ENCODE results near the gene EFNA3.

Gene EFNA3

GRCh38 chr1:155078469-155079209, at the start of gene EFNA3:
EFNA3 (plus strand) TSS chr1:155078837; CDS start chr1:155078942, 105 bp downstream.
- TF ChIP-seq, protein P1, sequence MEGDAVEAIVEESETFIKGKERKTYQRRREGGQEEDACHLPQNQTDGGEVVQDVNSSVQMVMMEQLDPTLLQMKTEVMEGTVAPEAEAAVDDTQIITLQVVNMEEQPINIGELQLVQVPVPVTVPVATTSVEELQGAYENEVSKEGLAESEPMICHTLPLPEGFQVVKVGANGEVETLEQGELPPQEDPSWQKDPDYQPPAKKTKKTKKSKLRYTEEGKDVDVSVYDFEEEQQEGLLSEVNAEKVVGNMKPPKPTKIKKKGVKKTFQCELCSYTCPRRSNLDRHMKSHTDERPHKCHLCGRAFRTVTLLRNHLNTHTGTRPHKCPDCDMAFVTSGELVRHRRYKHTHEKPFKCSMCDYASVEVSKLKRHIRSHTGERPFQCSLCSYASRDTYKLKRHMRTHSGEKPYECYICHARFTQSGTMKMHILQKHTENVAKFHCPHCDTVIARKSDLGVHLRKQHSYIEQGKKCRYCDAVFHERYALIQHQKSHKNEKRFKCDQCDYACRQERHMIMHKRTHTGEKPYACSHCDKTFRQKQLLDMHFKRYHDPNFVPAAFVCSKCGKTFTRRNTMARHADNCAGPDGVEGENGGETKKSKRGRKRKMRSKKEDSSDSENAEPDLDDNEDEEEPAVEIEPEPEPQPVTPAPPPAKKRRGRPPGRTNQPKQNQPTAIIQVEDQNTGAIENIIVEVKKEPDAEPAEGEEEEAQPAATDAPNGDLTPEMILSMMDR (IDR thresholded peaks at IDR 0.05; ENCODE audit: low read depth, low read length): no peak
- peak; percentile 32 for DNase-seq (ENCODE audit: low read depth, low spot score)
- H3K4me3 ChIP-seq (ENCODE audit: low read depth, low read length): peak within 1 kb of the TSS; percentile 18
- in situ Hi-C loops (cut with HindIII; ENCODE audit: low sequenced_read_pairs): no loop called here

DNA sequence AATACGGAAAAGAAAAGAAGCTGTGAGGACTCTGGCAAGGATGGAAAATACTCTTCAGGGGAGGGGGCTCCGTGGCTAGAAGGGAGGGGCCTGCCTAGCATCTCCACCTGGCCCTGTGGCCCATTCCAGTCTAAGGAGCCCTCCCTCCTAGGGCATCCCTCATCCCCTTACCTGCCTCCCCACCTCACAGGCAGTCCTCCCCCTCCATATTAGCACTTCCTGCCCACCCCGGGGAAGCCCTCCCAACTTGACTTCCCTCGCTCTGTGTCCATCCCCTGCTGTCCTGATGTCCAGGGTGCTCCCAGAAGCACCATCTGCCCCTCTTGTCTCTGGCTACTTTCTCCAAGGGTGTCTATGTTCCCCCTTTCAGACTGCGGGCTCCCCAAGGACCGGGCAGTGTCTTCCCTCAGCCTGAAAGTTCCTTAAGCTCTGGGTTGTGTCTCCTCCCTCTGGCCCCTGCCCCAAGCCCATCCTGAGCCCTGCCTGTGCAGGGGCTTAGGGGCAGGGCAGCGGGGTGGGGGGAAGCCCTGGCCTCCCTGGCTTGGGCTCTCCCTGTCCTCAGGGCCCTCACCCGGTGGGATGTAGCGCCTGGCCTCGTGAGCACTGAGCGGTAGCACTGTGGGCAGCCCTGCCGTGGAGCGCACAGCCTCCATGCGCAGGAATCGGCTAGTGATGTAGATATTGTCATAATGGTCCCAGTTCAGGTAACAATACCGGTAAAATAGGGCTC, 49.0 kb upstream of the EFNA3 start:
- TF ChIP-seq, protein P1 (IDR thresholded peaks at IDR 0.05; ENCODE audit: low read depth, low read length): no peak

DNA sequence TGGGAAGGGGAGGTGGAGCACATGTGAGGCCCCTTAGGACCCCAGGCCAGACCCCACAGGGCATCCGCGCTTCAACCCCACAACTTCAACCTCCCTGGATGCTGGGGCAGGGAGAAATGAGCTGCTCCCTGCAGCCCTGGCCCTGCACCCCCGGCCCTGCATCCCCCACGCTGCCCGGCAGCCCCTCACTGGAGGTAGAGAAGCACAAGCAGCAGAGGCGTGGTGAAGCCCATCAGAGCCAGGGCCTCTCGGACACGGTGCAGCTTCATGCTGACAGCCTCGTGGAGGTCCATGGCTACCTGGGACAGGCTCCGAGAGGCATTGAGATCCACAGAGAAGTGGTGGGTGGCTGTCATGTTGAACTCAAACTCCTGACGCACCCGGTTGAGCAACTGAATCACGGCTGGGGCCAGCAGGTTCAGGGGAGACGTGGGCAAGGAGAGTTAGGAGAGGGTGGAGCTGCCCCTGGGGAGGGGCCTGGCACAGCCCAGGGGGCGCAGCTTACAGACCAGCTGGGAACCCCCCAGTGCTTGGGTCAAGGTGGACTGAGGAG, 48.3 kb upstream of the EFNA3 start:
- in situ Hi-C loops (cut with HindIII; ENCODE audit: low sequenced_read_pairs): no loop called here
- TF ChIP-seq, protein P1 (IDR thresholded peaks at IDR 0.05; ENCODE audit: low read depth, low read length): no peak
- H3K4me3 ChIP-seq (ENCODE audit: low read depth, low read length): no peak overlapping the region
- DNase-seq (ENCODE audit: low read depth, low spot score): no peak

More for the DNA sequence above, 49.0 kb upstream of the EFNA3 start:
- H3K4me3 ChIP-seq (ENCODE audit: low read depth, low read length): no peak overlapping the region
- no peak for DNase-seq (ENCODE audit: low read depth, low spot score)
- in situ Hi-C loops (cut with HindIII; ENCODE audit: low sequenced_read_pairs): no loop called here

- no peak overlapping the region for H3K4me3 ChIP-seq (ENCODE audit: low read depth, low read length)
- DNase-seq (ENCODE audit: low read depth, low spot score): no peak
- in situ Hi-C loops (cut with HindIII; ENCODE audit: low sequenced_read_pairs): no loop called here
- TF ChIP-seq, protein P1 (IDR thresholded peaks at IDR 0.05; ENCODE audit: low read depth, low read length): no peak
These were observed 47.7 kb upstream of the EFNA3 start for GRCh38 chr1:155030899-155031298.

DNA sequence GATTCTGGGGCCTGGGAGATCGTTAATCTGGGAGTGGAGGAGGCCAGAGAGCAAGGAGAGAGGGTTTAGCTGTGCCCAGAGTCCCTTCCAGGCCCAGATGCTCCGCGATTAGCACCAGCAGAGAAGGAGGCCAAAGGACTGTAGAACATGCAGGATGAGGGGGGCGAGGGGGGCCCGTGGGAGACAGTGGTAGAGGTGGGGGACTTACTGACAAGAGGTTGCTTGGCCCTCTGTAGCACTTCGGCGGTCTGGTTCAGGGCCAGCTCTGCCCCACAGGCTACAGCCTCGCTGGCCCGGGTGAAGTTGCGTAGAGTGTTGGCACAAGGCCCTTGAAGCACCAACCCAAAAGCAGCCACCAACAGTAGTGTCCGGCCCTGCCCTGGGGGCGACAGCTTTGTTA, 45.8 kb upstream of the EFNA3 start:
- H3K4me3 ChIP-seq (ENCODE audit: low read depth, low read length): no peak overlapping the region
- in situ Hi-C loops (cut with HindIII; ENCODE audit: low sequenced_read_pairs): no loop called here
- no peak for DNase-seq (ENCODE audit: low read depth, low spot score)
- TF ChIP-seq, protein P1 (IDR thresholded peaks at IDR 0.05; ENCODE audit: low read depth, low read length): no peak

- TF ChIP-seq, protein P1 (IDR thresholded peaks at IDR 0.05; ENCODE audit: low read depth, low read length): no peak
- H3K4me3 ChIP-seq (ENCODE audit: low read depth, low read length): no peak within 1 kb of the TSS
- in situ Hi-C loops (cut with HindIII; ENCODE audit: low sequenced_read_pairs): no loop called here
- DNase-seq (ENCODE audit: low read depth, low spot score): no peak
These were observed 45.1 kb upstream of the EFNA3 start, which contains the start of the genes DCST1 and DCST2 for GRCh38 chr1:155033524-155033923. DCST1 (plus strand) TSS chr1:155033824; CDS start chr1:155034037, 213 bp downstream. DCST2 (minus strand) TSS chr1:155033781; CDS start chr1:155033701, 80 bp downstream.

Data from astrocyte of the spinal cord (primary cell).